ENCODE results near the gene TNP2.

Gene TNP2

GRCh38 chr16:11256661-11257130 is 12.4 kb downstream of the TNP2 start:
- DNase-seq (ENCODE audit: low read depth in 2 of 2), result peak in 1 of 2 donors; percentile 57

- peak; percentile 79 to 84 for DNase-seq (ENCODE audit: low read depth in 2 of 2)
Measured at GRCh38 chr16:11255737-11256660, 13.1 kb downstream of the TNP2 start, which contains the start of gene SOCS1. SOCS1 (minus strand) TSS chr16:11256204; CDS start chr16:11255478, 726 bp downstream.

- no peak for DNase-seq (ENCODE audit: low read depth in 2 of 2)
Measured at GRCh38 chr16:11254913-11255736, 14.0 kb downstream of the TNP2 start.

GRCh38 chr16:11253995-11254912 is 14.9 kb downstream of the TNP2 start:
- no peak for DNase-seq (ENCODE audit: low read depth in 2 of 2)

GRCh38 chr16:11253009-11253994 is 15.8 kb downstream of the TNP2 start:
- DNase-seq (ENCODE audit: low read depth in 2 of 2), result no peak

- DNase-seq (ENCODE audit: low read depth in 2 of 2), result no peak
Measured at GRCh38 chr16:11252482-11252931, 16.6 kb downstream of the TNP2 start.

GRCh38 chr16:11251525-11252481 is 17.3 kb downstream of the TNP2 start:
- peak; percentile 66 to 80 for DNase-seq (ENCODE audit: low read depth in 2 of 2)

- DNase-seq (ENCODE audit: low read depth in 2 of 2), result no peak
Measured at GRCh38 chr16:11250786-11251524, 18.2 kb downstream of the TNP2 start.

- DNase-seq (ENCODE audit: low read depth in 2 of 2), result no peak
Measured at GRCh38 chr16:11250091-11250785, 18.9 kb downstream of the TNP2 start.

GRCh38 chr16:11249233-11250061 is 19.7 kb downstream of the TNP2 start:
- no peak for DNase-seq (ENCODE audit: low read depth in 2 of 2)

- no peak for DNase-seq (ENCODE audit: low read depth in 2 of 2)
Measured at GRCh38 chr16:11248133-11248532, 21.0 kb downstream of the TNP2 start.

GRCh38 chr16:11245988-11246387 is 23.1 kb downstream of the TNP2 start:
- no peak for DNase-seq (ENCODE audit: low read depth in 2 of 2)

- DNase-seq (ENCODE audit: low read depth in 2 of 2), result no peak
Measured at GRCh38 chr16:11245222-11245737, 23.8 kb downstream of the TNP2 start.

- no peak for DNase-seq (ENCODE audit: low read depth in 2 of 2)
Measured at GRCh38 chr16:11242658-11243057, 26.5 kb downstream of the TNP2 start.

- DNase-seq (ENCODE audit: low read depth in 2 of 2), result no peak
Measured at GRCh38 chr16:11241480-11242204, 27.5 kb downstream of the TNP2 start.

Data from stimulated activated CD8-positive, alpha-beta memory T cell treated with anti-CD3 and anti-CD28 coated beads, Interleukin-2, amount 100 ng/mL, for 48 hours (primary cell).